BE2C (cell line): ENCODE results near the gene XPO5.

Source experiments
- DNase-seq: peaks from one replicate; pipeline ENCODE4 v3.0.0-alpha.2; 2020
- H3K27me3 ChIP-seq: fragments of 250-450 bp; sonication (Bioruptor Pico); 2 replicates; pipeline ENCODE4 v1.5.1; 2020; ENCODE audit warnings: mild to moderate bottlenecking
- H3K36me3 ChIP-seq: fragments of 250-450 bp; sonication (Bioruptor Pico); 2 replicates; pipeline ENCODE4 v1.5.1; 2020; ENCODE audit warnings: mild to moderate bottlenecking
- H3K4me1 ChIP-seq: fragments of 250-450 bp; sonication (Bioruptor Pico); 2 replicates; pipeline ENCODE4 v1.5.1; 2020
- H3K4me3 ChIP-seq: 2 replicates; pipeline ENCODE4 v1.5.1; 2011; ENCODE audit warnings: low read depth, low read length
- H3K9me3 ChIP-seq: fragments of 250-450 bp; sonication (Bioruptor Pico); 2 replicates; pipeline ENCODE4 v1.5.1; 2020
- TF ChIP-seq, protein P1 (sequence below): IDR thresholded peaks from 2 replicates; pipeline ENCODE4 v1.5.1; 2012; ENCODE audit warnings: mild to moderate bottlenecking, low read depth, low read length

XPO5 gene

GRCh38 chr6:43510827-43511163 lies 65.0 kb downstream of the XPO5 start:
- H3K27me3 ChIP-seq, result no peaks in the 10 kb centered on the region
- peaks cover 14% of the 10 kb centered on the region for H3K36me3 ChIP-seq
- no peaks in the 10 kb centered on the region for H3K4me1 ChIP-seq
- peak overlapping the region; percentile 54 for H3K4me3 ChIP-seq
- DNase-seq, result no peak
- TF ChIP-seq, protein P1, sequence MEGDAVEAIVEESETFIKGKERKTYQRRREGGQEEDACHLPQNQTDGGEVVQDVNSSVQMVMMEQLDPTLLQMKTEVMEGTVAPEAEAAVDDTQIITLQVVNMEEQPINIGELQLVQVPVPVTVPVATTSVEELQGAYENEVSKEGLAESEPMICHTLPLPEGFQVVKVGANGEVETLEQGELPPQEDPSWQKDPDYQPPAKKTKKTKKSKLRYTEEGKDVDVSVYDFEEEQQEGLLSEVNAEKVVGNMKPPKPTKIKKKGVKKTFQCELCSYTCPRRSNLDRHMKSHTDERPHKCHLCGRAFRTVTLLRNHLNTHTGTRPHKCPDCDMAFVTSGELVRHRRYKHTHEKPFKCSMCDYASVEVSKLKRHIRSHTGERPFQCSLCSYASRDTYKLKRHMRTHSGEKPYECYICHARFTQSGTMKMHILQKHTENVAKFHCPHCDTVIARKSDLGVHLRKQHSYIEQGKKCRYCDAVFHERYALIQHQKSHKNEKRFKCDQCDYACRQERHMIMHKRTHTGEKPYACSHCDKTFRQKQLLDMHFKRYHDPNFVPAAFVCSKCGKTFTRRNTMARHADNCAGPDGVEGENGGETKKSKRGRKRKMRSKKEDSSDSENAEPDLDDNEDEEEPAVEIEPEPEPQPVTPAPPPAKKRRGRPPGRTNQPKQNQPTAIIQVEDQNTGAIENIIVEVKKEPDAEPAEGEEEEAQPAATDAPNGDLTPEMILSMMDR, result no peak
- H3K9me3 ChIP-seq, result no peaks in the 10 kb centered on the region

- DNase-seq, result peak; percentile 96
- H3K4me3 ChIP-seq, result peak within 1 kb of the TSS; percentile 54
- H3K27me3 ChIP-seq, result no peaks in the 10 kb centered on the region
- H3K9me3 ChIP-seq, result no peaks in the 10 kb centered on the region
- TF ChIP-seq, protein P1, result no peak
- H3K4me1 ChIP-seq, result no peaks in the 10 kb centered on the region
- peaks cover 8% of the 10 kb centered on the region for H3K36me3 ChIP-seq
Observed at GRCh38 chr6:43509984-43510826, 65.6 kb downstream of the XPO5 start, which contains the start of gene LRRC73. TSS of gene LRRC73 (minus strand) at chr6:43510346. CDS start at chr6:43509785, 561 bp downstream.

DNA sequence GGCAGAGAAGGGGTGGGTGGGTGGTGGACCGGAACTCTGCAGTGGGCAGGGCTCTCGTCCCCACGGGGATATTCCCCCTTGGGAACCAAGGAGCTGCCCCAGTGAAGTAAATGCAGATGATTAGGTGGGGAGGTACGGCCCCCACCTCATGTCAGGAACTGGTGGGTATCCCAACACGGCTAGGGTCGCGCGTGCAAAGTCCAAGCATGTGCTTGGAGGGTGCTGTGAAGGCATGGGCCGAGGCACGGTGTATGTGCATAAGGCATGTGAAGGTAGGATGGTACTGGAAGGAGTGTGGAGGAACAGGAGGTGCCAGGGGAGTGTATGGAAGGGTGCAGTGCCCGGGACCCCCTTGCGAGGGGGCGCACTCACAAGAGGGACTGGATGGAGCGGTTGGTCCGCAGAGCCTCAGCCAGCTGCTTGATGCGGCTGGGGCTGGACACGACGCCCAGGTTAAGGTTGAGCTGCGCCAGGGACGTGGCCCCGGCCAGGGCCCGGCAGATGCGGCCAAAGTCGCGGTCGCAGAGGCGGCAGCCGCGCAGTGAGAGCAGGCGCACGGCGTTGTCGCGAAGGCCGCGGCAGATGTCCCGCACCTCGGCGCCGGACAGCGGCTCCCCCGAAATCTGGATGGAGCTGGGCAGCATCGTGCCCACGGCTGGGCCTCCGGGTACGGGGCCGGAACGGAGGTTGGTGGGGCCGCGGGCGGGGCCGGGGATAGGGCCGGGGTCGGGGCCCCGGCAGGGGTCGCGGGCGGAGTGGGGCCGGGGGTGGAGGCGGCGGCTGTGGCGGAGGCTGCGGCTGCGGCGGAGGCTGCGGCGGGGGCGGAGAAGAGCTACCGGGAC lies 66.5 kb downstream of the XPO5 start:
- no peaks in the 10 kb centered on the region for H3K9me3 ChIP-seq
- no peaks in the 10 kb centered on the region for H3K27me3 ChIP-seq
- TF ChIP-seq, protein P1, result no peak
- no peak for DNase-seq
- peaks cover 9% of the 10 kb centered on the region for H3K36me3 ChIP-seq
- no peaks in the 10 kb centered on the region for H3K4me1 ChIP-seq
- H3K4me3 ChIP-seq, result peak overlapping the region; percentile 54

- Histone ChIP-seq H3K4me1 (no peaks in the 10 kb centered on the region), H3K27me3 (no peaks in the 10 kb centered on the region), H3K9me3 (no peaks in the 10 kb centered on the region), H3K4me3 (no peak overlapping the region), H3K36me3 (peaks cover 10% of the 10 kb centered on the region)
- no peak for DNase-seq
- TF ChIP-seq, protein P1, result no peak
Observed at GRCh38 chr6:43508481-43509141, 67.2 kb downstream of the XPO5 start.

GRCh38 chr6:43506667-43507471 lies 69.0 kb downstream of the XPO5 start:
- Histone ChIP-seq H3K4me1 (no peaks in the 10 kb centered on the region), H3K4me3 (no peak overlapping the region), H3K27me3 (no peaks in the 10 kb centered on the region), H3K9me3 (no peaks in the 10 kb centered on the region), H3K36me3 (peaks cover 12% of the 10 kb centered on the region)
- TF ChIP-seq, protein P1, result peak; percentile 95
- DNase-seq, result peak; percentile 79
